Breast epithelium (tissue), 4 donors: ENCODE data around the gene ERRFI1. TPM values are rescaled to one million over a fixed set of nuclear protein-coding genes. Genes with fewer than 3 reads are reported as not detected.
"Not testable (repeated sequence)": the region's sequence is repeated elsewhere in the genome, so short reads cannot be mapped to it uniquely, and the experiment has no call there.

Source experiments
- DNase-seq, 2 donors: peaks; one replicate each; pipeline ENCODE4 v3.0.0-alpha.2; 2019; ENCODE audit warnings: low spot score in 2 of 2
- H3K27ac ChIP-seq, 2 donors: fragments of 200-600 bp; sonication (generic) in 1 of 2; one replicate each; pipeline ENCODE4 v1.5.1; 2016 to 2019; ENCODE audit warnings: mild to moderate bottlenecking in 1 of 2
- H3K27me3 ChIP-seq, 2 donors: fragments of 200-600 bp; sonication (generic) in 1 of 2; one replicate each; pipeline versions ENCODE4 v1.5.1 to v1.6.0; 2017 to 2019; ENCODE audit warnings: control low read depth in 1 of 2, mild to moderate bottlenecking in 1 of 2
- H3K36me3 ChIP-seq: fragments of 200-600 bp; one replicate; pipeline ENCODE4 v1.5.1; 2019
- H3K4me1 ChIP-seq, 2 donors: fragments of 200-600 bp; sonication (generic); one replicate each; pipeline ENCODE4 v1.5.1; 2016 to 2019; ENCODE audit warnings: control low read depth in 1 of 2
- H3K4me3 ChIP-seq, 3 donors: fragments of 200-600 bp; sonication (generic); 1 replicate in 2 of 3; 2 replicates in 1 of 3; pipeline ENCODE4 v1.5.1; 2016 to 2019; ENCODE audit warnings: mild to moderate bottlenecking in 3 of 3, moderate library complexity in 2 of 3
- H3K9me3 ChIP-seq, 2 donors: fragments of 200-600 bp; sonication (generic) in 1 of 2; one replicate each; pipeline ENCODE4 v1.5.1; 2016 to 2019; ENCODE audit warnings: control low read depth in 1 of 2
- CTCF ChIP-seq, 3 donors: fragments of 450-650 bp; IDR thresholded peaks; one replicate each; pipeline ENCODE4 v1.5.1; 2016 to 2017; ENCODE audit warnings: antibody characterized with exemption in 3 of 3, mild to moderate bottlenecking in 3 of 3, moderate library complexity in 3 of 3
- POLR2A ChIP-seq: fragments of 450-650 bp; IDR thresholded peaks from one replicate; pipeline ENCODE4 v1.6.1; 2016; ENCODE audit warnings: antibody characterized with exemption, mild to moderate bottlenecking, moderate library complexity
- POLR2AphosphoS5 ChIP-seq, 3 donors: sonication (generic); formaldehyde crosslinking; IDR thresholded peaks; one replicate each; pipeline ENCODE4 v1.6.1; 2017; ENCODE audit warnings: antibody characterized with exemption in 3 of 3
- intact Hi-C: fragments of 100-400 bp; cut with DNase I; formaldehyde crosslinking; loops from one replicate; pipeline ENCODE4 v1.15.1; 2023; ENCODE audit warnings: low total_unique reads
- total RNA-seq, 3 donors: library from RNA; depleted of rRNA; stranded (reverse); fragments of >200 nt; gene quantifications; one replicate each; pipeline ENCODE4 v1.1.0, GENCODE V29; 2016

Gene ERRFI1
- total RNA-seq, 3 donors from 2014 or later, result 207 to 550 (median 379) TPM

- peaks cover 0 to 12% of the 10 kb centered on the region in 2 donors for H3K4me1 ChIP-seq
- TF ChIP-seq POLR2A (no peak), CTCF (IDR thresholded peaks at IDR 0.05) (no peak)
- H3K9me3 ChIP-seq, result no peaks in the 10 kb centered on the region
- peaks cover 5% of the 10 kb centered on the region for H3K36me3 ChIP-seq
- no peak for DNase-seq
- intact Hi-C loops, result no loop called here
- no peaks in the 10 kb centered on the region for H3K27me3 ChIP-seq
- no peak overlapping the region for H3K4me3 ChIP-seq
- no peak overlapping the region for H3K27ac ChIP-seq
Measured at GRCh38 chr1:7967651-7968050, 58.5 kb downstream of the ERRFI1 start.

GRCh38 chr1:7967196-7967595 lies 58.9 kb downstream of the ERRFI1 start:
- peaks cover 0 to 12% of the 10 kb centered on the region in 2 donors for H3K4me1 ChIP-seq
- intact Hi-C loops, result no loop called here
- no peaks in the 10 kb centered on the region for H3K9me3 ChIP-seq
- H3K27me3 ChIP-seq, result no peaks in the 10 kb centered on the region
- H3K27ac ChIP-seq, result no peak overlapping the region
- TF ChIP-seq CTCF (IDR thresholded peaks at IDR 0.05) (no peak), POLR2A (no peak), POLR2AphosphoS5 (IDR thresholded peaks at IDR 0.05) (no peak)
- H3K4me3 ChIP-seq, result no peak overlapping the region
- DNase-seq, result no peak
- peaks cover 5% of the 10 kb centered on the region for H3K36me3 ChIP-seq

GRCh38 chr1:7964476-7964875 lies 61.6 kb downstream of the ERRFI1 start:
- Histone ChIP-seq H3K36me3 (no peaks in the 10 kb centered on the region), H3K27ac (peak overlapping the region in 1 of 2 donors; percentile 13)

GRCh38 chr1:7963841-7964240 lies 62.3 kb downstream of the ERRFI1 start:
- peak overlapping the region in 1 of 2 donors; percentile 13 for H3K27ac ChIP-seq
- H3K27me3 ChIP-seq, DNase-seq, H3K4me3 ChIP-seq, H3K36me3 ChIP-seq, intact Hi-C loops, H3K9me3 ChIP-seq: not testable (repeated sequence)
- H3K4me1 ChIP-seq, result peaks cover 0 to 12% of the 10 kb centered on the region in 2 donors

More at GRCh38 chr1:7964476-7964875, 61.6 kb downstream of the ERRFI1 start:
- TF ChIP-seq CTCF (IDR thresholded peaks at IDR 0.05) (no peak), POLR2A (no peak), POLR2AphosphoS5 (IDR thresholded peaks at IDR 0.05) (no peak)
- H3K4me3 ChIP-seq, result no peak overlapping the region
- intact Hi-C loops, result no loop called here
- peaks cover 0 to 12% of the 10 kb centered on the region in 2 donors for H3K4me1 ChIP-seq
- H3K27me3 ChIP-seq, result no peaks in the 10 kb centered on the region
- H3K9me3 ChIP-seq, result no peaks in the 10 kb centered on the region
- no peak for DNase-seq

- H3K27me3 ChIP-seq, H3K9me3 ChIP-seq, H3K27ac ChIP-seq, H3K4me3 ChIP-seq, H3K36me3 ChIP-seq, DNase-seq, intact Hi-C loops: not testable (repeated sequence)
- peaks cover 0 to 12% of the 10 kb centered on the region in 2 donors for H3K4me1 ChIP-seq
Measured at GRCh38 chr1:7963378-7963730, 62.8 kb downstream of the ERRFI1 start.

GRCh38 chr1:7962636-7963377 lies 63.3 kb downstream of the ERRFI1 start:
- intact Hi-C loops, result no loop called here
- no peaks in the 10 kb centered on the region for H3K36me3 ChIP-seq
- no peaks in the 10 kb centered on the region for H3K9me3 ChIP-seq
- no peaks in the 10 kb centered on the region for H3K27me3 ChIP-seq
- no peak for DNase-seq
- peak overlapping the region in 2 of 3 donors; percentile 83 to 84 for H3K4me3 ChIP-seq
- H3K27ac ChIP-seq, result peak overlapping the region in 1 of 2 donors; percentile 95
- peaks cover 0 to 12% of the 10 kb centered on the region in 2 donors for H3K4me1 ChIP-seq
- TF ChIP-seq POLR2AphosphoS5 (IDR thresholded peaks at IDR 0.05) (no peak), CTCF (IDR thresholded peaks at IDR 0.05) (no peak)
